Type B pancreatic cell (in vitro differentiated cells): ENCODE measurements around the gene ZNF296. TPM values are rescaled to one million over a fixed set of nuclear protein-coding genes. Genes with fewer than 3 reads are reported as not detected.

Source experiments
- DNase-seq: peaks from one replicate; pipeline ENCODE4 v3.0.0; 2021; ENCODE audit warnings: mixed read lengths; ENCODE audit not compliant: unreplicated experiment; ENCODE audit errors: extremely low spot score
- H3K27ac Mint-ChIP-seq: 2 replicates; pipeline ENCODE4 v1.8.0; 2021; ENCODE audit warnings: mild to moderate bottlenecking, mixed read lengths
- H3K27me3 Mint-ChIP-seq: 2 replicates; pipeline ENCODE4 v1.8.0; 2021; ENCODE audit warnings: mixed read lengths
- H3K36me3 Mint-ChIP-seq: 2 replicates; pipeline ENCODE4 v1.8.0; 2021; ENCODE audit warnings: mixed read lengths
- H3K4me1 Mint-ChIP-seq: one replicate; pipeline ENCODE4 v1.8.0; 2021; ENCODE audit warnings: mixed read lengths; ENCODE audit not compliant: unreplicated experiment
- H3K4me3 Mint-ChIP-seq: 2 replicates; pipeline ENCODE4 v1.8.0; 2021; ENCODE audit warnings: mild to moderate bottlenecking, mixed read lengths
- H3K9me3 Mint-ChIP-seq: 2 replicates; pipeline ENCODE4 v1.8.0; 2021; ENCODE audit warnings: mixed read lengths
- CTCF ChIP-seq: fragments of 200-600 bp; sonication (generic); conservative IDR thresholded peaks from 2 replicates; pipeline ENCODE4 v1.5.0; 2021; ENCODE audit warnings: antibody characterized with exemption, mild to moderate bottlenecking
- total RNA-seq: library from RNA; stranded (reverse); gene quantifications from 2 replicates; pipeline ENCODE4 v1.2.1, GENCODE V29; 2021; ENCODE audit warnings: low replicate concordance

The ZNF296 gene
- total RNA-seq, 1 donor from 2014 or later = 2.2 TPM

DNA sequence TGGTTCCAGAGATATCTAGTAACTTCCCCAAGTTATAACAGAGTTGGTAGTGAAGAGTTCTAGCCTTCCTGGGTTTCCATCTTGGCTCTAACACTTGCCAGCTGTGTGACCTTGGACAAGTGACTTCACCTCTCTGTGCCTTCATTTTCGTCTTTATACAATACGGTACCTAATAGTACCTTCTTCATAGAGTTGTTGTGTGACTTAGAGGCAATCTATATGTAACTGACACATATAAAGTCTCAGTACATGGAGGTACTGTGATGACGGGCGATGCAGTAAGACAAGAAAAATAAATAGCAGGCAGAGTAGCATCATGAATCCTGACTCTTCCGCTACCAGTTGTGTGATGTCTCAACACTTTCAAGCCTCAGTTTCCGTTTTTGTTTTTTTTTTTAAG lies 45.5 kb downstream of the ZNF296 start:
- H3K4me1 Mint-ChIP-seq = no peaks in the 10 kb centered on the region
- no peaks in the 10 kb centered on the region for H3K27me3 Mint-ChIP-seq
- no peaks in the 10 kb centered on the region for H3K9me3 Mint-ChIP-seq
- no peak overlapping the region for H3K4me3 Mint-ChIP-seq
- no peak for TF ChIP-seq CTCF
- no peak overlapping the region for H3K27ac Mint-ChIP-seq
- peaks cover 6% of the 10 kb centered on the region for H3K36me3 Mint-ChIP-seq
- DNase-seq = no peak

- no peaks in the 10 kb centered on the region for H3K27me3 Mint-ChIP-seq
- H3K4me1 Mint-ChIP-seq = no peaks in the 10 kb centered on the region
- no peak for TF ChIP-seq CTCF
- H3K4me3 Mint-ChIP-seq = no peak overlapping the region
- no peak for DNase-seq
- H3K27ac Mint-ChIP-seq = no peak overlapping the region
- H3K36me3 Mint-ChIP-seq = peaks cover 3% of the 10 kb centered on the region
- H3K9me3 Mint-ChIP-seq = no peaks in the 10 kb centered on the region
Observed at GRCh38 chr19:45027371-45027770, 48.9 kb downstream of the ZNF296 start.

DNA sequence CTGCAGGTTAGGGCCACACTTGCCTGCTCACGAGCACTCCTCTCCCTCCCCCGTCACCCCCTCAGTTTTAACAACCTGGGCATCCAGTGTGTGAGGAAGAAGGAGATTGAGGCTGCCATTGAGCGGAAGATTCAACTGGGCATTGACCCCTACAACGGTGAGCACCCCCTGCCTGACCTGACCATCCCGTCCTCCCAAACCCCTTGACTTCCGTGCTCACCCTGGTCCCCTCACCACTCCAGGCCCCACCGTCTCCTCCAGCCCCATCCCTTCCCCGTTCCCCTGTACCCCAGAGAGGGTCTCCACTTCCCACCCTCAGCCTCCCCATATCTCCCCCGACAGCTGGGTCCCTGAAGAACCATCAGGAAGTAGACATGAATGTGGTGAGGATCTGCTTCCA lies 51.0 kb downstream of the ZNF296 start:
- no peaks in the 10 kb centered on the region for H3K4me1 Mint-ChIP-seq
- TF ChIP-seq CTCF = no peak
- H3K36me3 Mint-ChIP-seq = no peaks in the 10 kb centered on the region
- H3K27me3 Mint-ChIP-seq = no peaks in the 10 kb centered on the region
- no peak for DNase-seq
- no peak overlapping the region for H3K4me3 Mint-ChIP-seq
- H3K27ac Mint-ChIP-seq = no peak overlapping the region
- H3K9me3 Mint-ChIP-seq = no peaks in the 10 kb centered on the region

- Mint-ChIP-seq H3K27ac (no peak overlapping the region), H3K36me3 (no peaks in the 10 kb centered on the region), H3K9me3 (no peaks in the 10 kb centered on the region), H3K27me3 (no peaks in the 10 kb centered on the region), H3K4me3 (no peak overlapping the region), H3K4me1 (no peaks in the 10 kb centered on the region)
- no peak for DNase-seq
- TF ChIP-seq CTCF = no peak
Observed at GRCh38 chr19:45023048-45023447, 53.2 kb downstream of the ZNF296 start.

- Mint-ChIP-seq H3K9me3 (no peaks in the 10 kb centered on the region), H3K27ac (no peak overlapping the region), H3K36me3 (no peaks in the 10 kb centered on the region), H3K27me3 (no peaks in the 10 kb centered on the region), H3K4me3 (no peak overlapping the region), H3K4me1 (peaks cover 2% of the 10 kb centered on the region)
- TF ChIP-seq CTCF = no peak
- DNase-seq = no peak
Observed at GRCh38 chr19:45021971-45022370, 54.3 kb downstream of the ZNF296 start.

Other genes with a start within 250 kb of the ZNF296 start
- 123 and 203 TPM in 2 replicates for gene NECTIN2, start 230.2 kb downstream of the ZNF296 start, total RNA-seq
- gene TOMM40, start 185.2 kb downstream of the ZNF296 start, total RNA-seq = 75.1 and 77.8 TPM in 2 replicates
- 168 and 209 TPM in 2 replicates for gene APOE, start 170.7 kb downstream of the ZNF296 start, total RNA-seq
- 76.3 and 145 TPM in 2 replicates for gene APOC1, start 161.9 kb downstream of the ZNF296 start, total RNA-seq
- gene APOC4, start 134.2 kb downstream of the ZNF296 start, total RNA-seq = not detected in 2 replicates
- 0.98 TPM in 1 of 2 replicates, not detected in the other for gene APOC2, start 130.4 kb downstream of the ZNF296 start, total RNA-seq
- gene CLPTM1, start 121.1 kb downstream of the ZNF296 start, total RNA-seq = 102 and 104 TPM in 2 replicates
- 6.9 and 8.4 TPM in 2 replicates for gene RELB, start 75.0 kb downstream of the ZNF296 start, total RNA-seq
- 80.4 and 111 TPM in 2 replicates for gene CLASRP, start 37.4 kb downstream of the ZNF296 start, total RNA-seq
- 32.2 and 35.6 TPM in 2 replicates for gene GEMIN7, start 2.8 kb upstream of the ZNF296 start, total RNA-seq
- gene PPP1R37, start 16.7 kb upstream of the ZNF296 start, total RNA-seq = 44.7 and 63.7 TPM in 2 replicates
- 0.56 and 1.3 TPM in 2 replicates for gene NKPD1, start 84.5 kb upstream of the ZNF296 start, total RNA-seq
- gene TRAPPC6A, start 101.8 kb upstream of the ZNF296 start, total RNA-seq = 36.7 and 41.3 TPM in 2 replicates
- gene BLOC1S3, start 102.3 kb upstream of the ZNF296 start, total RNA-seq = 9.2 and 10.2 TPM in 2 replicates
- gene EXOC3L2, start 168.9 kb upstream of the ZNF296 start, total RNA-seq = 0.60 TPM in 1 of 2 replicates, not detected in the other
- 38.8 and 47.3 TPM in 2 replicates for gene MARK4, start 174.8 kb upstream of the ZNF296 start, total RNA-seq
- 0.24 and 1.4 TPM in 2 replicates for gene CKM, start 246.4 kb upstream of the ZNF296 start, total RNA-seq